ENCODE measurements around the gene PRKAR2A.

- no peak for TF ChIP-seq CTCF (conservative IDR thresholded peaks at IDR 0.05 in 1 of 2, IDR thresholded peaks at IDR 0.05 in 1 of 2; ENCODE audit: low read depth in 1 of 2, low read length in 2 of 2)
- no peak for TF ChIP-seq EZH2 (IDR thresholded peaks at IDR 0.05; ENCODE audit: low read length, missing control alignments)
Observed at GRCh38 chr3:48759071-48759470, 88.6 kb downstream of the PRKAR2A start.
